ENCODE results near the gene GSTA5.
A peak's percentile ranks its signal among the peaks of the same experiment; 100 is the strongest.
"Not testable (repeated sequence)": the region's sequence is repeated elsewhere in the genome, so short reads cannot be mapped to it uniquely, and the experiment has no call there.

The GSTA5 gene

DNA sequence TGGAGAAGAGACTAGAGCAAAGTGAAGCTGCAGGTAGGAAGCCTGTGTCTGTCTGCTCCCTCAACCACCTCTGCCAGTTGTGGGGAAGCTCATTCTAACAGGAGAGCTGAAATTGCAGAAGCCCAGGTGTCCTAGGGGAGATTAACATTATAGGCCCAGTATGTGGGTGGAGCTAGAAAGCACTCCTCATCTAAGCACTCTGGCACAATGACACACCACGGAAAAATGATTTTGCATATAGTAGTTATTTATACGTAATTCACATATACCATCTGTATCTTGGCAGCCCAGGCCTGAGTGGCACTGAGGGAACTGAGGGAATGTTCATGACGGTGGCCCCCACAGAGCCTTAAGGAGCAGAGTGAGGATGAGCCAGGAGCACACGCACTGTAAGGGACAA is 9.7 kb downstream of the GSTA5 start:
- DNase-seq: not testable (repeated sequence)

GRCh38 chr6:52829046-52829817 is 11.4 kb downstream of the GSTA5 start:
- DNase-seq: no peak

DNA sequence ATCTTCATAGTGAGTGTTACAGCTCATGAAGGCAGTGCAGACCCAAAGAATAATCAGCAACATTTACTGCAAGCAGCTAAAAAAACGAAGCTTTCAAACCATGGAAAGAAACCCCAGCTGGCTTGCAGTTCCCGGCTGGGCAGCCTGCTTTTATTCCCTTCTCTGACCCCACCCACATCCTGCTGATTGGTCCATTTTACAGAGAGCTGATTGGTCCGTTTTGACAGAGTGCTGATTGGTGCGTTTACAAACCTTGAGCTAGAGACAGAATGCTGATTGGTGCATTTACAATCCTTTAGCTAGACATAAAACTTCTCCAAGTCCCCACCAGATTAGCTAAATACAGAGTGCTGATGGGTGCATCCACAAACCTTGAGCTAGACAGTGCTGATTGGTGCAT is 12.0 kb downstream of the GSTA5 start:
- not testable (repeated sequence) for DNase-seq

DNA sequence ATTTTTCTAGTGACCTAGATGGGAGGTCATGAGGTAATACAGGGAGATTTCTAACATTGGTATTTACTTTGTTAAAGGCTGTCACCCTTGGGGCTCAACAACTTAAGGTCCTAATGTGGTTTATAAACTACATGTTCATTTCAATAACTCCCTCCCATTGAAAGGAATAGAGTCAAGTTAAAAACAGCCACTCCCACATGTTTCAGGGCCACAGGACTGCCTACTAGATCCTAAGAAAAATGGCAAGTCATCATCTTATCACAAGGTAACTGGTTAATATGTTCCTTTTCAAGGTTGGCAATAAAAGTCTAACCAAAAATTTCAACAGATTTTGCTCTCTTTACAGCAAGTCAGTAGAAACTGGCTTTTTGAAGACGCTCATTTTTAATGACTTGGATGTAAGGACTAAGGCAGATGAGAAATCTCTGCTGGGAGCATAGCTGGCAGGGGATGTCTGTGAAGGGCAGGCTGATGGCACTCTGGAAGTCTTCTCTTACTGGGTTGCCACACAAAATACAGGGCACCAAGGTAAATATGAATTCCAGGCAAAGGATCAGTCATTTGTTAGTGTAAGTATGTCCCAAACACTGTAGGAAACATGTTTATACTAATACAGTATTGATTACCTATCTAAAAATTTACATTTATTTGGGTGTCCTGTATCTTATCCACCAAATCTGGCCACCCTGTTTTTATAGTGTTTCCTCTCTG is 13.4 kb downstream of the GSTA5 start:
- DNase-seq: not testable (repeated sequence)

DNA sequence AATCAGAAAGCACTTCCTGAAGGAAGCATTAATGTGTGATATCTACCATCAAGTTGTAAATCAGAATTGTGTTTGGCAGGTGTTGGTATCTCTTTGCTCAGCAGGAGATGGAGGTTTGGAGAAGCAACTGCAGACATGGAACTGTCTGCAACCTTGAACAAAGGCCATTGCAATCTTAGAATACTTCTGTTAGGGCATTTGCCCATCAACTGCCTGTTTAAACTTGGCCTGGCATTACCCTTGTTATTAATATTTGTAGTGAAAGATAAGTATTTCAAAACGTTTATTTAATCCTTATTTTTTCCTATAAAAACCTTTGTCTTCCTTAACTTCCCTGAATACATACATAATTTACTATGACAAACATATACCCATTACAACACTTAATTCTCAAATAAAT is 14.1 kb downstream of the GSTA5 start:
- DNase-seq: no peak

DNA sequence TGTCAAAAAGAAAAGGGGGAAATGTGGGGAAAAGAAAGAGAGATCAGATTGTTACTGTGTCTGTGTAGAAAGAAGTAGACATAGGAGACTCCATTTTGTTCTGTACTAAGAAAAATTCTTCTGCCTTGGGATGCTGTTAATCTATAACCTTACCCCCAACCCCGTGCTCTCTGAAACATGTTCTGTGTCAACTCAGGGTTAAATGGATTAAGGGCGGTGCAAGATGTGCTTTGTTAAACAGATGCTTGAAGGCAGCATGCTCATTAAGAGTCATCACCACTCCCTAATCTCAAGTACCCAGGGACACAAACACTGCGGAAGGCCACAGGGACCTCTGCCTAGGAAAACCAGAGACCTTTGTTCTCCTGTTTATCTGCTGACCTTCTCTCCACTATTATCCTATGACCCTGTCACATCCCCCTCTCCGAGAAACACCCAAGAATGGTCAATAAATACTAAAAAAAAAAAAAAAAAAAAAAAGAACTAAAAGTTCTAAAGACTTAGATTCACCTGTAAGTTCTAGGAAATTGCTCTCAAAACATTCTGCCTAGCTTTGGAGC is 14.6 kb downstream of the GSTA5 start:
- not testable (repeated sequence) for DNase-seq

DNA sequence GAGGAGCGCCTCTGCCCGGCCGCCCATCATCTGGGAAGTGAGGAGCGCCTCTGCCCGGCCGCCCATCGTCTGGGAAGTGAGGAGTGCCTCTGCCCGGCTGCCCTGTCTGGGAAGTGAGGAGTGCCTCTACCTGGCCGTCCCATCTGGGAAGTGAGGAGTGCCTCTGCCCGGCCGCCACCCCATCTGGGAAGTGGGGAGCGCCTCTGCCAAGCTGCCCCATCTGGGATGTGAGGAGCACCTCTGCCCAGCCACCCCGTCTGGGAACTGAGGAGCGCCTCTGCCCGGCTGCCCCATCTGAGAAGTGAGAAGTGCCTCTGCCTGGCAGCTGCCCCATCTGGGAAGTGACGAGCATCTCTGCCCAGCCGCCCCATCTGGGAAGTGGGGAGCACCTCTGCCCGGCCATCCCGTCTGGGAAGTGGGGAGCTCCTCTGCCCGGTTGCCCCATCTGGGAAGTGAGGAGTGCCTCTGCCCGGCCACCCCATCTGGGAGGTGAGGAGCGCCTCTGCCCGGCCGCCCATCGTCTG is 15.3 kb downstream of the GSTA5 start:
- DNase-seq: not testable (repeated sequence)

DNA sequence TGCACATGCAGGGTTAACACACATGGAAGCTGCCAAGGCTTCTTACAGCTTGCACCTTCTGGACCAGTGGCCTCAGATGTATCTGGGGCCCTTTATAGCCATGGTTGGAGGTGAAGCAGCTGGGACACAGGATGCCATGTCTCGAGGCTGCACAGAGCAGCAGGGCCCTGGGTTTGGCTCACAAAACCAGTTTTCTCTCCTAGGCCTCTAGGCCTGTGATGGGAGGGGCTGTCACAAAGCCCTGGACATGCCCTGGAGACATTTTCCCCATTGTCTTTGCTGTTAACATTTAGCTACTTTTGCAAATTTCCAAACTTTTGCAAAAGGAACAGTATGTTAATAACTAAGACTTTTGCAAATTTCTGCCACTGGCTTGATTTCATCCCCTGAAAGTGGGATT is 18.8 kb downstream of the GSTA5 start:
- no peak for DNase-seq

- DNase-seq: no peak
These were observed 20.4 kb downstream of the GSTA5 start for GRCh38 chr6:52820198-52820597.

- DNase-seq: peak; percentile 23
These were observed 25.2 kb downstream of the GSTA5 start for GRCh38 chr6:52815167-52816092.

DNA sequence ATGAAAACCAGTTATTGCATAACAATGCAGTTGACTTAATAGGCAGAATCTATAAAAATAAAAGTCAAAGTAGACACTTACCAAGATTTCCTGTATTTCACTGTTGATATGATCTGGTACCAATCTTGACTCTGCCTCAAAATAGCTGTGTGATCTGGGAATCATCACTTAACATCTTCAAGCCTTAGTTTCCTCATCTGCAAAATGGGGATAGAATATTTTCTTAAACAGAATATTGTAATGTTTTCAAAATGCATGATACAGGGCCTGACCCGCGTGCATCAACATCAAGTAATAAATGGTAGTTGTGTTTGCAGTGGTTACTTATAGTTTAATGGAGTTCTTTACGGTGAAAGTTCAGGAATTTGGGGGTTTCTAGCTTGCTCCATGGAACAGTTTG is 26.1 kb downstream of the GSTA5 start:
- DNase-seq: not testable (repeated sequence)

DNA sequence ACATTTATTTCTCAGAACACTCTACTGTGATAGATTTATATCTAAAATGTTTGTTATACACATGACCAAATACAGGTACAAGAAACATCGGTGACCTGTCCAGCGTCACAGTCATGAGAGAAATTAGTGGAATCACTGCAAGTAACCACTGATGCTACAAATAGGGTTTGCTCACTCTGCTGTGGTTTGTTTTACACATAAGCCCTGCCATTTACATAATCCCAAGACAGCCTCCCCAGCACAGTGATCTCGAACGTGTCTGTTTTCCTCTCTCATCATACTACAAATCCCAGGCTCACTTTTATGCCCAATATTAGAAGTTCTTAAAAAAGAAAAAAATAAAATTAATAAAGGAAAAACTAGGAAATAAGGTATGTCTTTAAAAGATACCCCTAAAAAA is 30.8 kb downstream of the GSTA5 start:
- DNase-seq: not testable (repeated sequence)

DNA sequence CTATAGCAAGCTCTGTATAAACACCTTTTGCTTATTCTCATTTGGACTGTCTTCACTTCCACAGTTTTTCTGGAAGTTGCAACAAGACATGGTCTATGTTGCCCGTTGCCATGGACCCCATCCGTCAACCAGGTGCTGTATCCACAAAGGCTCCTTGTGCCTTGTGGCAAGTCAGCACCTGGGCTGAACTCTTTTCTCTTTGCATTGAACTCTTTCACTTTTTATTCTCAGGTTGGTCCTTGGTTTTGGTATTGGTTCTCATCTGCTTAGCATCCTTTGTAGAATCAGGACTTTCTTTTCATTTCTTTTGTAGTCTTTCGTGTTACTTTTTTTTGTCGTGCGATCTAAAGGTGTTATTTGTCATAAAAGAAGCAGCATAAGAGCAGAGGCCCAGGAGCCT is 32.0 kb downstream of the GSTA5 start:
- no peak for DNase-seq

DNA sequence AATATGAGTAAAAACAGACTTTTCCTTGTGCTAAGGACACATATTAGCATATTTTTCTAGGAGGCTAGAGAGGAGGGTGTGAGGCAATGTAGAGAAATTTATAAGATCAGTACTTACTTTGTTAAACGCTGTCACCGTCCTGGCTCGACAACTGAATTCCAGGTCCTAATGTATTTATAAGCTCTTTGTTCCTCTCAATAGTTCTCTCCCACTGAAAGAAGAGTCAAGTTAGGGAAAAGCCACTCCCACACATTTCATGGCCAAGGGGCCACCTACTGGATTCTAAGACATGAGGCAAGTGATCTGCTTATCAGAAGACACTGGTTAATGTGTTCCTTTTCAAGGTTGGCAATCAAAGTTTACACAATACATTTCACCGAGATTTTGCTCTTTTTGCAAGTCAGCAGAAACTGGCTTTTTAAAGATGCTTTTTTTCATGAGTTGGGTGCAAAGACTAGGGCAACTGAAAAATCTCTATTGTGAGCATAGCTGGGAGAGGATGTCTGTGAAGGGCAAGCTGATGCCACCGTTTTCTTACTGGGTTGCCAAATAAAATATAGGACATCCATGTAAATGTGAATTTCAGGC is 36.9 kb downstream of the GSTA5 start, which contains the start of gene GSTA1:
GSTA1 (minus strand) TSS at position 149 of the 588 bp plus-strand sequence. CDS start 4,549 bp downstream, outside the sequence.
- DNase-seq: not testable (repeated sequence)

DNA sequence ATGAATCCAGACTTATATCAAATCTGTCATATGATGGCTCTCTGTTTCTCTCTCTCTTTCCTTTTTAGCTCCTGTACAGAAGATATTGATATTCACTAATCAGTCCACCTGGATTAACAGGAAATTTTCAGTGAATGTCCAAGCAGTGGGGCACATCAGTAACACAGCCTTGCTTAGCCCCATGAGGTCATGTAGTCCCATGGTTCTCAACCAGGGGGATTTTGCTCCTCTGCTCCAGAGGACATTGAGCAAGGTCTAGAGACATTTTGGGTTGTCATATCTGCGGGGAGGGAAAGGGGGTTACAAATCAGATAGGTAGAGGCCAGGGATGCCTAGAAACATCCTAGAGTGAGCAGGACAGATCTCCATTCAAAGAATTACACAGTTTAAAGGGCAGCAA is 37.8 kb downstream of the GSTA5 start:
- DNase-seq: no peak

- DNase-seq: no peak
These were observed 39.3 kb downstream of the GSTA5 start for GRCh38 chr6:52801188-52801841.

DNA sequence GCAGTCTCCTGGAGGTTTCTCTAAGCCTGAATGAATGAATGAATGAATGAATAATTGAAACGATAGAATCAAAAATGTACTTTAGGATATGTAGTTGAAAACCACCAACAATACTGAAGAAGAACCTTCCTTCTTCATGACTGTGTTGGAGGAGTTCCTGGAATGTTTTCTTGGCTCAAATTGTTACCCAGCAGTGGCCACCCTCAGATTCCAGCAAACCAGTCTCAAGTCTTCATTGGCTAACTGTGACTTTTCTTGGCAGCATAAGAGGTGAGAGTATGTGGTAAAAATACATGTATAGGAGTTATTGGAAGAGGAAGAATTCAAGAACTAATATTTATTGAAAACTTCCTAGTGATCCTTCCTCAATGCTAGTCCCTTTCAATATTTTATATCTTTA is 41.3 kb downstream of the GSTA5 start:
- DNase-seq: not testable (repeated sequence)

GRCh38 chr6:52794366-52794765 is 46.2 kb downstream of the GSTA5 start:
- DNase-seq: not testable (repeated sequence)

DNA sequence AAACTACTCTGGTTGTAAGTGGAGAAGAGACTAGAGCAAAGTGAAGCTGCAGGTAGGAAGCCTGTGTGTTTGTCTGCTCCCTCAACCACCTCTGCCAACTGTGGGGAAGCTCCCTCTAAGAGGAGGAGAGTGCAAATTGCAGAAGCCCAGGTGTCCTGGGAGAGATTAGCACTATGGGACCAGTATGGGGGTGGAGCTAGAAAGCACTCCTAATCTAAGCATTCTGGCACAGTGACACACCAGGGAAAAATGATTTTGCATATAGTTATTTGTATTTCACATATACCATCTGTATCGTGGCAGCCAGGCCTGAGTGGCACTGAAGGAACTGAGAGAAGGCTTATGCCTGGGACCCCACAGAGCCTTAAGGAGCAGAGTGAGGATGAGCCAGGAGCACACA is 49.8 kb downstream of the GSTA5 start:
- no peak for DNase-seq

- not testable (repeated sequence) for DNase-seq
These were observed 51.0 kb downstream of the GSTA5 start for GRCh38 chr6:52789658-52790057.

GRCh38 chr6:52788478-52788877 is 52.1 kb downstream of the GSTA5 start:
- DNase-seq: no peak

GRCh38 chr6:52787917-52788316 is 52.7 kb downstream of the GSTA5 start:
- no peak for DNase-seq

Measured in NCI-H1694 treated with DMSO at 0.1 percent for 48 hours (cell line).